HG02943 (cell line): ENCODE data around the gene RPUSD4.

Experiments
- ATAC-seq: cut with Tn5 transposase; IDR thresholded peaks from one replicate; pipeline ENCODE4 v1.9.1; 2021; ENCODE audit warnings: mild to moderate bottlenecking, low read depth, moderate library complexity; ENCODE audit not compliant: unreplicated experiment

RPUSD4 gene

DNA sequence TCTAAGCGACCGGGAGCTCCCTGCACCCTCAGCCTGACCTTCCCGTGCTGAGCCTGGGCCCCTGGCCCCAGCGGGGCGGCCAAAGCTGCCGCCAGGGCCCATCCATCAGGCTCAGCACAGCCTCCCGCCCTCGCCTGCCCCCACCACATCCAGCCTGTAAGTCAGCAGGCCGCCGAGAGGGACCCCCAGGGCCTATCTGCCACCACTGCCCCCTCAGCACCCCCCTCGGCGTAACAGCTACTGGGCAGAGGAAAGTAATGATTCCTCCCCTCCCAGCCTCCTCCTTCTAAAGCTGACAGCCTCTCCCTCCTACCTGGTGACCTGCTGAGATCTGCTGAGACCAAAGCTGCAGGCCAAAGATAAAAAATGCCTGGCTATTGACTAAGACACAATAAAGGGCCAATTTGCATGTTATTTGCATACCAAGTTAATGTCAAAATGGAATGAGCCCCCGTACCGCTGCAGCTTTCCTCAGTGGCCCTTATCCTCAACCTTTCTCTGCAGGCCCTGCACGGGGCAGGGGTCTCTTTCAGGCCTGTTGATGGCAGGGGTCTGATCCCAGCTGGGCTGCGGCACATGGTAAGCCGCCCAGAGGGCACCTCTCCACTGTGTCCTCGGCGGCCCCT is 51.6 kb downstream of the RPUSD4 start:
- no peak for ATAC-seq

DNA sequence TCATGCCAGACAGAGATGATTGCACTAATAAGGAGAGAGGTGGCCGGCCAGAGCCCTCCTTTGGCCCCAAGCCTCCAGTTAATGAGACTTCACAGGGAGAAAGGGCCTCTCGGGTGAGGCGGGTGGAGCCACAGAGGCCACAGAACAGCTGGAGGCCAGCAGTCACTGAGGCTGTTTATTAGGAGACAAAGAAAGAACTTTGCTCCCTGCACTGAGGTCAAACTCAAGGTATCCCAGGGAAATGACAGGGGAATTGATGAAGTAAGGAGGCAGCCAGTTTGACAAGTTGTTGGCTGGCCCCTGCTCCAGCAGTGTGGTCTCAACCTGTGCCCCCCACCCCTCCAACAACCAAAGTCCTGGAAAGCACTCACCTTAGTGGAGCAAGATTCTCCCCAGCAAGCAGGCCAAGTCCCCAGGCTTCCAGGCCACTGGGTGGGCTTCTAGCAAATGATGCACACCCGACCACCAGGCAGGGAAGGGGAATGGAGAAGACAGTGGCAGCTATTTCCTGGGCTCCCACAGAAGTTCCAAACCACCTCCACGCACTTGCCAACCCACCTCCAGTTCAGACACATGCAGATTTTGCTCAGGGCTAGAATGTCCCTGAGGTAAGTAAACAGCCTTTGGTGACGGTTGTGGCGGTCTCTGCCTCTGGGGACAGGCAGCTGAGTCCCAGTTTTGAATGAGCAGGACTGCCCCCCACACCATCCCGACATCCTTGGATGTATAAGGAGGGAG is 53.2 kb downstream of the RPUSD4 start:
- ATAC-seq, result no peak

DNA sequence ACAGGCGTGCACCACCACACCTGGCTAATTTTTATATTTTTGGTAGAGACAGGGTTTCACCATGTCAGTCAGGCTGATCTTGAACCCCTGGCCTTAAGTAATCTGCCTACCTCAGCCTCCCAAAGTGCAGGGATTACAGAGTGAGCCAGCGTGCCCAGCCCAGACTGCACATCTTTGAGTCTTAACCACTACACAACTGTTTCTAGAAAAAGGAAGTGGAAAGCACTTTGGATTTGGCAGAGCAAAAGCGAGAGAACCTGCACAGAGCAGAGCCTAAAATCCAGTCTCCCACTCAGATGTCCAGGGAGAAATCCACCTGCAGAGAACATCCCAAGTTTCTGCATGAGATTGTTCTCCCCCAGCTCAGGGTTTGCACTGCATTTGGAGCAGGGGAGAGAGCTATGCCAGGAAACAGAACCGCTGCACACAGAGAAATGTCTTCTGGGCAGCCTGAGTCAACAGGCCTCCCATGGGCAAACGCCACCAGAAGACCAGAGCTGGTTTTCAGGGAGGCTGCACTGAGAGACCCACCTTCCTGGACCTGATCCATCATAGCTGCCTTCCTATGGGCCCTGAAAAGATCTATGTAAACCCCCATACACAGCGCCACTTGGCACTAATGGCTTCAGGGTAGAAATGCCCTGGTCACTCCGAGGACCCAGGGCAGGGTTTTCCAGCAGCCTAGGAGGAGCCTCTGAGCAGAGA is 54.0 kb downstream of the RPUSD4 start:
- no peak for ATAC-seq

DNA sequence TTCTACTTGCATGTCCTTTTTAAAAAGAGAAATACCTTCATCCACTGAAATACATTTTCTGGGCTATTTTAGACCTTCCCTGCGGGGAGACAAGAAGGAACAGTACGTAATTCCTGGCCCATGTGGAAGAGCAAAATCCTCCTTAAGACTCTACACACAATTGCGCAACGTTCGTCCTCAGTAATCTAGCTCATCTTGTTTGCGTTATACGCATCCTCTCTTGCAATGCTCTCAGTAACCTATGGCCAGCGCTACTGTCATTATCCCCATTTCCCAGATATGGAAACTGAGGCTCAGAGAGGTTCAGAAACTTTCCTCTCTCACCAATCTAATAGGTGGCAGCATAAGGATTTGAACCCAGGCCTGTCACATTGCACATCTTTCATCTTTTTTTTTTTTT is 54.6 kb downstream of the RPUSD4 start:
- ATAC-seq, result no peak

- no peak for ATAC-seq
These were observed 55.9 kb downstream of the RPUSD4 start for GRCh38 chr11:126155402-126156187.

GRCh38 chr11:126154691-126155090 is 56.8 kb downstream of the RPUSD4 start:
- ATAC-seq, result no peak

DNA sequence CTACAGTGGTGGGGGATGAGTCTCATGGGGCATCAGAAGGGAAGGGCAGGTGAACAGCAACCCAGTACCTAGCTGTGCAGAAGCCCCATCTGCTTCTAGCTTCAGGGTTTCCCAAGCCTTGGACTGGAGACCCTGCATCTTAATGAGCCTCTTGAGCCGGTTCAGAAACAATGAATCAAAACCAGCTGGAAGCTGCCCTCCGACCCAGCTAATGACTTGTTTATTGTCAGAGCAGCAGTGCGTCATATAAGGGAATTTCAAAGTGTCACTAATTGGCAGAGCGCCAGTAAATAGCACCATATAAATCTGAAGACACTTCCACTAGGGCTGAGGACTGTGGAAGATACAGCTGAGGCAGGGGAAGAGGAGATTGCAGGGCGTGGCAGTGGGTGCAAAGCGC is 57.5 kb downstream of the RPUSD4 start:
- ATAC-seq, result no peak

GRCh38 chr11:126153006-126153405 is 58.4 kb downstream of the RPUSD4 start:
- ATAC-seq, result no peak

DNA sequence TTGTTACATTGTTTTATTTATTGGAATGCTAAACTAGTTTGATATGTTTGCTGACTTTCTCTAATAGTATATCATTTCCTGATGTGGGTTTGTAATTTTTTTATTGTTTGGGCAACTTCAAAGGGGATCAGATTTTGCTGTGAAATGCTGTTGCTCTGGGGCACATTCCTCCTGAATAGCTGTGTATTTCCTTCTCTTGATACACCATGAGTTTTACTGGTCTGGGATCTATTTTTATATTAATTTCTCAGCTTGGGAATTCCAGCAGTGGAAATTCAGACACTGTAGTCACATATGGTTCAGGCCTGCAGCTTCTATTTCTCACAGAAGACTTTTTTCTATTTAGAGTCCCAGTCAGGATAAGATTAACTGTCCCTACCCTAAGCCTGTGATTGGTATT is 58.9 kb downstream of the RPUSD4 start:
- ATAC-seq, result no peak

- ATAC-seq, result no peak
These were observed 59.3 kb downstream of the RPUSD4 start for GRCh38 chr11:126152152-126152551.
